HG03175 (cell line): Measurements from ENCODE around the gene ZNF157.

Experiments
- ATAC-seq: cut with Tn5 transposase; IDR thresholded peaks from one replicate; pipeline ENCODE4 v1.9.1; 2021; ENCODE audit warnings: mild to moderate bottlenecking, moderate library complexity; ENCODE audit not compliant: unreplicated experiment

Gene ZNF157

DNA sequence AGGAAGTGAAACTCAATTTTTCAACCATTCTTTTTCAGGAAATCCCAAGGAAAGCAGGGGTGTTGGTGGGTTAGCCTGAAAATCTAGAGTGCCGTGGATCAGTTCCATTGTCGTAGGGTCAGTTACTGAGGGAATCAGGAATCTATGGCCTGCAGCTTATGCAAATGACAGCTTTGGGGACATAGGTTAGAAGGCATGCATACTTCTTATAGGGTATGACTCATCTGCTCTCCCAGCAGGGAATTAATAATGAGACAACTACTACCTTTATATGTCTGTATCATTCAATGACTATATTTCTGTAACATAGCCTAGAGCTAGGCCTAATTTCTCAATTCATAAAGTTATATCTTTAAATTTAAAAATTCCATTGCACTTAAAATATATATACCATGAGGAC lies 76.1 kb downstream of the ZNF157 start:
- ATAC-seq = no peak

DNA sequence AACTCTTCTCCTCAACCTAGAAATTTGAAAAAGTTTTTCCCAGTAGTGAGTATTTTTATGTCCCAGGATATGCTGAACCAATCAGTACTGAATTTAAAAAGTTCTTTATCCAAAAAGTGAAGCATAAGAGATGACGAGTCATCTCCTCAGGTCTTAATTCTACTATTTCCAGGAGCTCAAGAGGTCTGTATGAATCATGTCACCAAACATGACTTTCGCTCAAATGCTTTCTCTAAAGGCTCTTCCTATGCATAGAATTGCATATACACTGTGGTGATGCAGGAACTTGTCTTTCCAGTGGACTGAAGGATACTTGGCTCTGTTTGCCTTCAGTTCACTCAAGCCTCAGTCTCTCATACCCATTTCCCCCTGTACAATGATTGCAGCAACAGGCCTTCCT lies 76.6 kb downstream of the ZNF157 start:
- no peak for ATAC-seq

DNA sequence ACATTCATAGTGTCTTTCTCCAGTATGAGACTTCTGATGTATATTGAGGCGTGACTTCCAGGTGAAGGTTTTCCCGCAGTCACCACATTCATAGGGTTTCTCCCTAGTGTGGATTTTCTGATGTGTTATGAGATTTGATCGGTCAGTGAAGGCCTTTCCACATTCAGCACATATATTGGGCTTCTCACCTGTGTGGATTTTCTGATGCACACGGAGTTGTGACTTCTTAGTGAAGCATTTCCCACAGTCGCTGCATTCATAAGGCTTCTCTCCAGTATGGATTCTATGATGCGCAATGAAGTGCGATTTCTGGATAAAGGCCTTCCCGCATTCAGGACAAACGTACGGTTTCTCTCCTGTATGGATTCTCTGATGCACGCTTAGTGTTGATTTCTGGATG lies 77.2 kb downstream of the ZNF157 start:
- no peak for ATAC-seq

DNA sequence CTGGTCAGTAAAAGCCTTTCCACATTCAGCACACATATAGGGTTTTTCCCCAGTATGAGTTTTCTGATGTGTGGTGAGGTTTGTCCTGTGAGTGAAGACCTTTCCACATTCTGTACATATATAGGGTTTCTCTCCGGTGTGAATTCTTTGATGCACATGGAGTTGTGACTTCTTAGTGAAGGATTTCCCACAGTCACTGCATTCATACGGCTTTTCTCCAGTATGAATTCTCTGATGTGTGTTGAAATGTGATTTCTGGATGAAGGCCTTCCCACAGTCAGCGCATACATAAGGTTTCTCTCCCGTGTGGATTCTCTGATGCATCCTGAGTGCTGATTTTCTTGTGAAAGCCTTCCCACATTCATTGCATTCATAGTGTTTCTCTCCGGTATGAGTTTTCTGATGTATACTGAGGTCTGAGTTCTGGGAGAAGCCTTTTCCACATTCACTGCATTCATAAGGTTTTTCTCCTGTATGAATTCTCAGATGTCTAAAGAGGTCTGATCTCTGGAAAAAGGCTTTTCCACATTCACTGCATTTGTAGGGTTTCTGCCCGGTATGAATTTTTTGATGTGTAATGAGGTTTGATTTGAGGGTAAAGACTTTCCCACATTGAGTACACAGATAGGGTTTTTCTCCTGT lies 77.9 kb downstream of the ZNF157 start:
- ATAC-seq = no peak

DNA sequence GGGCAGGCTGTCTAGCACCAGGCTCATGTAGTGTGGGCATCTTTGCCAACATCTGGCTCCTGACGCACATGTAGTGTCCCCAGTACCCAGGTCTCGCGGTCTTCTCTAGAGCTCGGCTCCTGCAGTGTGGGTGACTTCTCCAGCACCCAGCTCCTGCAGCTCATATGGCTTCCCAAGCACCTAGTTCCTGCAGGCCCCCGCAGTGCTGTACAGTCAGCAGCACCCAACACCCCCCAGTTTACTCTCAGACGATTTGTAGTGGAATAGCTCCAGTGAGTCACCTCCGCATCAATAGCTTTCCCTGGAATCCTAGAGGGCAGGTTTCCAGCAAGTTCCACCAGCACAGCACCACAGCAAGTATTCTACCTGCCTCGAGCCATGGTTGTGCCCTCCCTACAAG lies 81.7 kb downstream of the ZNF157 start:
- ATAC-seq = no peak

DNA sequence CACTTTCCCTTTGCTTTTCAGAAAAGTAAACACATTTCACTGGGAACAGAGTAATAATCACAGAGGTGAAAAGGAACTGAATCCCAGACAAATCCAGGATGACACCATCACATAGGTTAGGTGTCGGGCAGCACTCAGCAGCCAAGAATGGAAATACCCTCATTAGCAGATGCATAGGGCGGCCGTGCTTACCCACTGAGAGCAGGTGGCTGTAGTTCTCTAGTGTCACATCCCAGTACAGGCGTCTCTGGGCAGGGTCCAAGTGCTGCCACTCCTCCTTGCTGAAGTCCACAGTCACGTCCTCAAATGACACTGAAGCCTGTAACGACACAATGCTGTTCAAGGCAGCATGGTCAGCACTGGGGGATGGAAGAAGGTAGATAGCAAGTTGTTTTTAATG lies 85.7 kb downstream of the ZNF157 start:
- no peak for ATAC-seq

DNA sequence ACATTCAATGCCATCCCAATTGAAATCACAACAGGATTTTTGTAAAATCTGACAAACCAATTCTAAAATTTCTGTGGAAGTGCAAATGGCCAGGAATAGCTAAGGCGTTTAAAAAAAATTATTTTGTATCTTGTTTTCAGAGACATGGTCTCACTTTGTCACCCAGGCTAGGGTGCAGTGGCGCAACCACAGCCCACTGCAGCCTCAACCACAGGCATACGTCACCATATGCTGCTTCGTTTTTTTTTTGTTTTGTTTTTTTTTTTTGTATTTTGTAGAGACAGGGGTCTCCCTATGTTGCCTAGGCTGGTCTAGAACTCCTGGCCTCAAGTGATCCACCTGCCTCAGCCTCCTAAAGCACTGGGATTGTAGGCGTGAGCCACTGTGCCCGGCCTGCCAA lies 88.2 kb downstream of the ZNF157 start:
- no peak for ATAC-seq

DNA sequence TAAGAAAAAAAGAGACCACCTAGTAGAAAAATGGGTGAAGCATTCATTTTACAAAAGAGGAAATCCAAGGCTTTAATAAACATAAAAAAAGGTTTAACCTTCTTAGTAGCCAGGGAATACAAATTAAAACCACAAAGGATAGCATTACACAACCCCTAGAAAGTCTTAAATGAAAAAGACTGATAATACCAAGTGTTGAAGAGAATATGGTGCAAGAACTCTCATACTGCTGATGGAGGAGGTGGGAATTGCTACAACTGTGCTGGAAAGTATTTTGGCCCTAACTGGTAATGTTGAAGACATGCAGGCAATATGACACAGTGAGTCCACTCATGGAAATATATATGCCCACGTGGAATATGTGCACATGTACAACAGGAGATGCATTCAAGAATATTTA lies 90.2 kb downstream of the ZNF157 start:
- no peak for ATAC-seq
